Body of pancreas (tissue), 4 donors: Measurements from ENCODE around the gene CACNG1.

Experiments used
- CTCF ChIP-seq, 7 experiments: fragments of 450-650 bp in 4 of 7; fragments of 200-600 bp in 3 of 7; sonication (generic) in 3 of 7; IDR thresholded peaks; one replicate each; pipeline ENCODE4 v1.5.1; 2016 to 2019; ENCODE audit warnings: antibody characterized with exemption in 7 of 7
- POLR2A ChIP-seq, 3 donors: fragments of 450-650 bp; IDR thresholded peaks; one replicate each; pipeline ENCODE4 v1.6.1; 2016; ENCODE audit warnings: antibody characterized with exemption in 3 of 3, mild to moderate bottlenecking in 2 of 3

- no peak for TF ChIP-seq CTCF (IDR thresholded peaks at IDR 0.05)
- TF ChIP-seq POLR2A (IDR thresholded peaks at IDR 0.05) = no peak
These were observed 29.4 kb upstream of the CACNG1 start for GRCh38 chr17:67015001-67015400.
